HEK293 (cell line): Measurements from ENCODE around the gene STK39.

ENCODE experiments used
- IKZF3 ChIP-seq: fragments of 450-650 bp; IDR thresholded peaks from 2 replicates; pipeline ENCODE4 v1.5.0; 2018; ENCODE audit warnings: missing biosample characterization, mild to moderate bottlenecking, missing genetic modification characterization, moderate library complexity
- MZF1 ChIP-seq: fragments of 450-650 bp; formaldehyde crosslinking; IDR thresholded peaks from 2 replicates; pipeline ENCODE4 v1.5.1; 2017; ENCODE audit warnings: missing biosample characterization, missing genetic modification characterization, borderline replicate concordance
- OSR2 ChIP-seq: fragments of 450-650 bp; formaldehyde crosslinking; IDR thresholded peaks from 2 replicates; pipeline ENCODE4 v1.5.1; 2016; ENCODE audit warnings: missing biosample characterization, missing genetic modification characterization
- TCF7L2 ChIP-seq: IDR thresholded peaks from 2 replicates; pipeline ENCODE4 v1.6.1; 2011; ENCODE audit warnings: low read depth, mild to moderate bottlenecking, inconsistent platforms, low read length, moderate library complexity, borderline replicate concordance
- ZBTB7A ChIP-seq: fragments of 450-650 bp; formaldehyde crosslinking; IDR thresholded peaks from 2 replicates; pipeline ENCODE4 v1.5.1; 2016; ENCODE audit warnings: low read depth, missing biosample characterization, missing genetic modification characterization
- ZEB2 ChIP-seq: fragments of 450-650 bp; formaldehyde crosslinking; IDR thresholded peaks from 2 replicates; pipeline ENCODE4 v1.5.1; 2016; ENCODE audit warnings: missing biosample characterization, missing genetic modification characterization
- TF ChIP-seq, protein P1 (sequence below): fragments of 450-650 bp; formaldehyde crosslinking; IDR thresholded peaks from 2 replicates; pipeline ENCODE4 v1.5.1; 2016; ENCODE audit warnings: missing biosample characterization, missing genetic modification characterization
- TF ChIP-seq, protein P2 (sequence below): fragments of 450-650 bp; formaldehyde crosslinking; IDR thresholded peaks from 2 replicates; pipeline ENCODE4 v1.5.1; 2016; ENCODE audit warnings: missing biosample characterization, missing genetic modification characterization

DNA sequence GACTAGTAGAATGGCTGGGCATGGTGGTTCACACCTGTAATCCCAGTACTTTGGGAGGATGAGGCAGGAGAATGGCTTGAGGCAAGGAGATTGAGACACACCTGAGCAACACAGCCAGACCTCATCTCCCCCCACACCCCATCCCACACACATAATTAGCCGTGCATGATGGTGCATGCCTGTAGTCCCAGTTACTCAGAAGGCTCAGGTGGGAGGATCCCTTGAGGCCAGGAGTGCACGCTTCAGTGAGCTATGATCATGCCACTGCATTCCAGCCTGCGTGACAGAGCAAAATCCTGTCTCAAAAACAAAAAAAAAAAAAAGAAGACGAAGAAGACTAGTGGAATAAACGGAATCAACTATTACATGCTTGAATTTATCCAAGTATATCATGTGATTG lies 150.0 kb downstream of the STK39 start:
- TF ChIP-seq ZEB2 (no peak), OSR2 (tag by site-specific recombination) (no peak), IKZF3 (tag by site-specific recombination) (no peak), ZBTB7A (tag by site-specific recombination) (no peak), MZF1 (tag by site-specific recombination) (no peak), TCF7L2 (no peak)
- TF ChIP-seq, protein P1, sequence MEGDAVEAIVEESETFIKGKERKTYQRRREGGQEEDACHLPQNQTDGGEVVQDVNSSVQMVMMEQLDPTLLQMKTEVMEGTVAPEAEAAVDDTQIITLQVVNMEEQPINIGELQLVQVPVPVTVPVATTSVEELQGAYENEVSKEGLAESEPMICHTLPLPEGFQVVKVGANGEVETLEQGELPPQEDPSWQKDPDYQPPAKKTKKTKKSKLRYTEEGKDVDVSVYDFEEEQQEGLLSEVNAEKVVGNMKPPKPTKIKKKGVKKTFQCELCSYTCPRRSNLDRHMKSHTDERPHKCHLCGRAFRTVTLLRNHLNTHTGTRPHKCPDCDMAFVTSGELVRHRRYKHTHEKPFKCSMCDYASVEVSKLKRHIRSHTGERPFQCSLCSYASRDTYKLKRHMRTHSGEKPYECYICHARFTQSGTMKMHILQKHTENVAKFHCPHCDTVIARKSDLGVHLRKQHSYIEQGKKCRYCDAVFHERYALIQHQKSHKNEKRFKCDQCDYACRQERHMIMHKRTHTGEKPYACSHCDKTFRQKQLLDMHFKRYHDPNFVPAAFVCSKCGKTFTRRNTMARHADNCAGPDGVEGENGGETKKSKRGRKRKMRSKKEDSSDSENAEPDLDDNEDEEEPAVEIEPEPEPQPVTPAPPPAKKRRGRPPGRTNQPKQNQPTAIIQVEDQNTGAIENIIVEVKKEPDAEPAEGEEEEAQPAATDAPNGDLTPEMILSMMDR, result no peak
- TF ChIP-seq, protein P2, sequence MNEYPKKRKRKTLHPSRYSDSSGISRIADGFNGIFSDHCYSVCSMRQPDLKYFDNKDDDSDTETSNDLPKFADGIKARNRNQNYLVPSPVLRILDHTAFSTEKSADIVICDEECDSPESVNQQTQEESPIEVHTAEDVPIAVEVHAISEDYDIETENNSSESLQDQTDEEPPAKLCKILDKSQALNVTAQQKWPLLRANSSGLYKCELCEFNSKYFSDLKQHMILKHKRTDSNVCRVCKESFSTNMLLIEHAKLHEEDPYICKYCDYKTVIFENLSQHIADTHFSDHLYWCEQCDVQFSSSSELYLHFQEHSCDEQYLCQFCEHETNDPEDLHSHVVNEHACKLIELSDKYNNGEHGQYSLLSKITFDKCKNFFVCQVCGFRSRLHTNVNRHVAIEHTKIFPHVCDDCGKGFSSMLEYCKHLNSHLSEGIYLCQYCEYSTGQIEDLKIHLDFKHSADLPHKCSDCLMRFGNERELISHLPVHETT (tag by site-specific recombination), result no peak
